HEK293T (cell line): Measurements from ENCODE around the gene MYO1H.

ENCODE experiments used
- ARNT ChIP-seq: fragments of 450-650 bp; IDR thresholded peaks from 2 replicates; pipeline ENCODE4 v1.6.1; 2017; ENCODE audit warnings: mild to moderate bottlenecking
- BHLHE40 ChIP-seq: fragments of 450-650 bp; IDR thresholded peaks from 2 replicates; pipeline ENCODE4 v1.6.1; 2016; ENCODE audit warnings: mild to moderate bottlenecking, moderate library complexity, borderline replicate concordance
- CTBP1 ChIP-seq: fragments of 450-650 bp; IDR thresholded peaks from 2 replicates; pipeline ENCODE4 v1.6.1; 2016; ENCODE audit warnings: borderline replicate concordance
- ELF4 ChIP-seq: fragments of 450-650 bp; IDR thresholded peaks from 2 replicates; pipeline ENCODE4 v1.6.1; 2017; ENCODE audit warnings: antibody characterized with exemption
- FOXA1 ChIP-seq: fragments of 450-650 bp; IDR thresholded peaks from 2 replicates; pipeline ENCODE4 v1.6.1; 2016; ENCODE audit warnings: mild to moderate bottlenecking
- FOXK2 ChIP-seq: fragments of 450-650 bp; IDR thresholded peaks from 2 replicates; pipeline ENCODE4 v1.6.1; 2016; ENCODE audit warnings: mild to moderate bottlenecking
- FOXM1 ChIP-seq: fragments of 450-650 bp; IDR thresholded peaks from 2 replicates; pipeline ENCODE4 v1.6.1; 2017; ENCODE audit warnings: mild to moderate bottlenecking, borderline replicate concordance
- LEF1 ChIP-seq: fragments of 450-650 bp; IDR thresholded peaks from 2 replicates; pipeline ENCODE4 v1.6.1; 2017; ENCODE audit warnings: mild to moderate bottlenecking, borderline replicate concordance
- NFRKB ChIP-seq: fragments of 450-650 bp; IDR thresholded peaks from 2 replicates; pipeline ENCODE4 v1.6.1; 2016; ENCODE audit warnings: mild to moderate bottlenecking, moderate library complexity
- SP1 ChIP-seq: fragments of 450-650 bp; IDR thresholded peaks from 2 replicates; pipeline ENCODE4 v1.6.1; 2017
- SUZ12 ChIP-seq: fragments of 450-650 bp; IDR thresholded peaks from 2 replicates; pipeline ENCODE4 v1.6.1; 2016; ENCODE audit warnings: mild to moderate bottlenecking
- TARDBP ChIP-seq: fragments of 450-650 bp; IDR thresholded peaks from 2 replicates; pipeline ENCODE4 v1.6.1; 2016
- ZNF384 ChIP-seq: fragments of 450-650 bp; IDR thresholded peaks from 2 replicates; pipeline ENCODE4 v1.6.1; 2016
- TF ChIP-seq, protein P1 (sequence below): fragments of 450-650 bp; IDR thresholded peaks from 2 replicates; pipeline ENCODE4 v1.6.1; 2016

DNA sequence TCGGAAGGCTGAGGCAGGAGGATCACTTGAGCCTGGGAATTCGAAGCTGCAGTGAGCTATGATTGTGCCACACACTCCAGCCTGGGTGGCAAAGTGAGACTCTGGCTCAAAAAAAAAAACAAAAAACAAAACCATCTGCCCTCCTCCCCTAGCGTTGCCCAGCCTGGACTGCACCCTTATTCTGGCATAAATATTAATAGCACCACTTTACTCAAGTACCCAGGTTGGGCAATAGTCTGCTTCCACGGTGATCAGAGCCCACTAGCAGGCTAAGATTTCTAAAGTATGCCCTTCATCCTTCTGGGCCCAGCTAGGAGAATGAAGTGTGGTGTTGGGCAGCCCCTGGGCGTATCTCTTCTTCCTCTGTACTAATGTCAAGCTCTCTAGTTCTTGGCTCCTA, 96.1 kb downstream of the MYO1H start:
- TF ChIP-seq CTBP1 (no peak), TARDBP (no peak), ZNF384 (no peak), SUZ12 (no peak), BHLHE40 (no peak), SP1 (no peak), ARNT (no peak), LEF1 (no peak), FOXK2 (no peak), ELF4 (no peak), FOXA1 (no peak), FOXM1 (no peak), NFRKB (no peak)
- TF ChIP-seq, protein P1, sequence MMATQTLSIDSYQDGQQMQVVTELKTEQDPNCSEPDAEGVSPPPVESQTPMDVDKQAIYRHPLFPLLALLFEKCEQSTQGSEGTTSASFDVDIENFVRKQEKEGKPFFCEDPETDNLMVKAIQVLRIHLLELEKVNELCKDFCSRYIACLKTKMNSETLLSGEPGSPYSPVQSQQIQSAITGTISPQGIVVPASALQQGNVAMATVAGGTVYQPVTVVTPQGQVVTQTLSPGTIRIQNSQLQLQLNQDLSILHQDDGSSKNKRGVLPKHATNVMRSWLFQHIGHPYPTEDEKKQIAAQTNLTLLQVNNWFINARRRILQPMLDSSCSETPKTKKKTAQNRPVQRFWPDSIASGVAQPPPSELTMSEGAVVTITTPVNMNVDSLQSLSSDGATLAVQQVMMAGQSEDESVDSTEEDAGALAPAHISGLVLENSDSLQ, result no peak
